Esophagus muscularis mucosa (tissue), 4 donors: ENCODE data around the gene GSE1. TPM values are rescaled to one million over a fixed set of nuclear protein-coding genes. Genes with fewer than 3 reads are reported as not detected.

Source experiments
- DNase-seq: peaks from one replicate; pipeline ENCODE4 v3.0.0-alpha.2; 2017; ENCODE audit errors: extremely low spot score
- H3K27ac ChIP-seq, 4 donors: fragments of 200-600 bp; sonication (generic); replicated peaks in 1 of 4; 1 replicate in 3 of 4; 2 replicates in 1 of 4; pipeline ENCODE4 v1.5.1; 2016 to 2019; ENCODE audit warnings: mild to moderate bottlenecking in 1 of 4
- H3K27me3 ChIP-seq, 4 donors: fragments of 200-600 bp; sonication (generic); one replicate each; pipeline versions ENCODE4 v1.5.1 to v1.6.0; 2016 to 2019
- H3K36me3 ChIP-seq, 4 donors: fragments of 200-600 bp; sonication (generic); one replicate each; pipeline ENCODE4 v1.5.1; 2016 to 2019
- H3K4me1 ChIP-seq, 4 donors: fragments of 200-600 bp; sonication (generic); one replicate each; pipeline ENCODE4 v1.5.1; 2016 to 2019
- H3K4me3 ChIP-seq, 4 donors: fragments of 200-600 bp; sonication (generic); 1 replicate in 2 of 4; 2 replicates in 2 of 4; pipeline ENCODE4 v1.5.1; 2016 to 2019; ENCODE audit warnings: mild to moderate bottlenecking in 4 of 4, moderate library complexity in 1 of 4
- H3K9me3 ChIP-seq, 4 donors: fragments of 200-600 bp; sonication (generic); 1 replicate in 3 of 4; 2 replicates in 1 of 4; pipeline ENCODE4 v1.5.1; 2016 to 2019
- CTCF ChIP-seq, 3 experiments: fragments of 200-600 bp in 2 of 3; fragments of 450-650 bp in 1 of 3; sonication (generic) in 2 of 3; IDR thresholded peaks; one replicate each; pipeline ENCODE4 v1.5.1; 2017 to 2019; ENCODE audit warnings: antibody characterized with exemption in 3 of 3, mild to moderate bottlenecking in 2 of 3, moderate library complexity in 1 of 3
- EP300 ChIP-seq: sonication (generic); formaldehyde crosslinking; IDR thresholded peaks from one replicate; pipeline ENCODE4 v1.6.1; 2017; ENCODE audit warnings: antibody characterized with exemption
- POLR2A ChIP-seq: fragments of 450-650 bp; IDR thresholded peaks from one replicate; pipeline ENCODE4 v1.6.1; 2017; ENCODE audit warnings: antibody characterized with exemption, moderate library complexity, mild to moderate bottlenecking, low read depth
- POLR2AphosphoS5 ChIP-seq, 2 donors: sonication (generic); formaldehyde crosslinking; IDR thresholded peaks; one replicate each; pipeline ENCODE4 v1.6.1; 2017; ENCODE audit warnings: antibody characterized with exemption in 2 of 2
- WGBS: methylation state at CpG from one replicate; pipeline ENCODE4 v1.1.5; 2018; 5-methylcytosine and 5-hydroxymethylcytosine counted together
- intact Hi-C: fragments of 100-400 bp; cut with DNase I; formaldehyde crosslinking; loops from one replicate; pipeline ENCODE4 v1.15.1; 2023
- total RNA-seq, 4 donors: library from RNA; depleted of rRNA; stranded (reverse); fragments of >200 nt; gene quantifications; one replicate each; pipeline versions ENCODE4 v1.1.0 to v1.2.1, GENCODE V29; 2016

GSE1 gene
- total RNA-seq, 4 donors from 2014 or later, result 45.4 to 79.4 (median 49.5) TPM

- peaks cover 13 to 14% (median 14%) of the 10 kb centered on the region in 4 donors for H3K4me1 ChIP-seq
- no peaks in the 10 kb centered on the region for H3K9me3 ChIP-seq
- no peak overlapping the region for H3K4me3 ChIP-seq
- TF ChIP-seq CTCF (IDR thresholded peaks at IDR 0.05) (no peak), EP300 (no peak), POLR2AphosphoS5 (IDR thresholded peaks at IDR 0.05) (no peak), POLR2A (no peak)
- H3K27me3 ChIP-seq, result no peaks in the 10 kb centered on the region
- peaks cover 66 to 95% (median 87%) of the 10 kb centered on the region in 4 donors for H3K36me3 ChIP-seq
- intact Hi-C loops, result no loop called here
- no peak overlapping the region for H3K27ac ChIP-seq
- DNase-seq, result no peak
- 89% methylated on average over 36 of the region's 38 CpGs for WGBS
Measured at GRCh38 chr16:85662976-85663830, 50.1 kb downstream of the GSE1 start.

GRCh38 chr16:85663891-85664321 lies 50.8 kb downstream of the GSE1 start:
- no peak overlapping the region for H3K27ac ChIP-seq

GRCh38 chr16:85664580-85665372 lies 51.7 kb downstream of the GSE1 start:
- TF ChIP-seq EP300 (no peak), POLR2AphosphoS5 (IDR thresholded peaks at IDR 0.05) (no peak), POLR2A (no peak), CTCF (IDR thresholded peaks at IDR 0.05) (no peak)
- 91% methylated on average over 27 of the region's 27 CpGs for WGBS
- Histone ChIP-seq H3K9me3 (no peaks in the 10 kb centered on the region), H3K36me3 (peaks cover 77 to 96% (median 94%) of the 10 kb centered on the region in 4 donors), H3K27ac (no peak overlapping the region), H3K4me3 (no peak overlapping the region), H3K4me1 (peaks cover 5 to 8% (median 7%) of the 10 kb centered on the region in 4 donors), H3K27me3 (no peaks in the 10 kb centered on the region)
- no peak for DNase-seq
- intact Hi-C loops, result no loop called here

More at GRCh38 chr16:85663891-85664321, 50.8 kb downstream of the GSE1 start:
- Histone ChIP-seq H3K4me1 (peaks cover 13 to 14% (median 14%) of the 10 kb centered on the region in 4 donors), H3K27me3 (no peaks in the 10 kb centered on the region), H3K9me3 (no peaks in the 10 kb centered on the region), H3K36me3 (peaks cover 71 to 95% (median 87%) of the 10 kb centered on the region in 4 donors), H3K4me3 (no peak overlapping the region)
- no peak for DNase-seq
- peak in 1 of 2 donors; percentile 6 for TF ChIP-seq POLR2AphosphoS5 (IDR thresholded peaks at IDR 0.05)
- no peak for TF ChIP-seq EP300
- intact Hi-C loops, result no loop called here
- 50% methylated on average over 11 of the region's 12 CpGs for WGBS

- H3K27me3 ChIP-seq, result no peaks in the 10 kb centered on the region
- H3K27ac ChIP-seq, result no peak overlapping the region
- intact Hi-C loops, result no loop called here
- peaks cover 81 to 99% (median 98%) of the 10 kb centered on the region in 4 donors for H3K36me3 ChIP-seq
- peaks cover 0 to 3% (median under 1%) of the 10 kb centered on the region in 4 donors for H3K4me1 ChIP-seq
- 91% methylated on average over 6 of the region's 12 CpGs for WGBS
- H3K4me3 ChIP-seq, result no peak overlapping the region
- no peak for TF ChIP-seq POLR2A
- TF ChIP-seq CTCF (IDR thresholded peaks at IDR 0.05), result no peak
- TF ChIP-seq EP300, result no peak
- H3K9me3 ChIP-seq, result no peaks in the 10 kb centered on the region
- DNase-seq, result no peak
Measured at GRCh38 chr16:85665373-85665740, 52.2 kb downstream of the GSE1 start.

- no peak for DNase-seq
- intact Hi-C loops, result no loop called here
- TF ChIP-seq CTCF (IDR thresholded peaks at IDR 0.05), result no peak
- TF ChIP-seq EP300, result no peak
- no peak for TF ChIP-seq POLR2A
- no peak for TF ChIP-seq POLR2AphosphoS5 (IDR thresholded peaks at IDR 0.05)
- Histone ChIP-seq H3K9me3 (no peaks in the 10 kb centered on the region), H3K4me3 (no peak overlapping the region), H3K27ac (no peak overlapping the region), H3K36me3 (peaks cover 86 to 100% (median 98%) of the 10 kb centered on the region in 4 donors), H3K4me1 (peaks cover 0 to 3% (median 0%) of the 10 kb centered on the region in 4 donors), H3K27me3 (no peaks in the 10 kb centered on the region)
- 91% methylated on average over 12 of the region's 13 CpGs for WGBS
Measured at GRCh38 chr16:85665929-85666328, 52.8 kb downstream of the GSE1 start.
